ENCODE results near the gene SLC23A2.

GRCh38 chr20:4936851-4937406 is 64.4 kb downstream of the SLC23A2 start:
- TF ChIP-seq POLR2AphosphoS5 (IDR thresholded peaks at IDR 0.05; ENCODE audit: low read depth, low read length) (no peak), POLR2A (IDR thresholded peaks at IDR 0.05; ENCODE audit: low read depth, low read length) (no peak), TAF1 (IDR thresholded peaks at IDR 0.05; ENCODE audit: borderline replicate concordance, low read depth, low read length) (no peak)

All from GM12892 (cell line).